ENCODE results near the gene SPACA7.

The SPACA7 gene

DNA sequence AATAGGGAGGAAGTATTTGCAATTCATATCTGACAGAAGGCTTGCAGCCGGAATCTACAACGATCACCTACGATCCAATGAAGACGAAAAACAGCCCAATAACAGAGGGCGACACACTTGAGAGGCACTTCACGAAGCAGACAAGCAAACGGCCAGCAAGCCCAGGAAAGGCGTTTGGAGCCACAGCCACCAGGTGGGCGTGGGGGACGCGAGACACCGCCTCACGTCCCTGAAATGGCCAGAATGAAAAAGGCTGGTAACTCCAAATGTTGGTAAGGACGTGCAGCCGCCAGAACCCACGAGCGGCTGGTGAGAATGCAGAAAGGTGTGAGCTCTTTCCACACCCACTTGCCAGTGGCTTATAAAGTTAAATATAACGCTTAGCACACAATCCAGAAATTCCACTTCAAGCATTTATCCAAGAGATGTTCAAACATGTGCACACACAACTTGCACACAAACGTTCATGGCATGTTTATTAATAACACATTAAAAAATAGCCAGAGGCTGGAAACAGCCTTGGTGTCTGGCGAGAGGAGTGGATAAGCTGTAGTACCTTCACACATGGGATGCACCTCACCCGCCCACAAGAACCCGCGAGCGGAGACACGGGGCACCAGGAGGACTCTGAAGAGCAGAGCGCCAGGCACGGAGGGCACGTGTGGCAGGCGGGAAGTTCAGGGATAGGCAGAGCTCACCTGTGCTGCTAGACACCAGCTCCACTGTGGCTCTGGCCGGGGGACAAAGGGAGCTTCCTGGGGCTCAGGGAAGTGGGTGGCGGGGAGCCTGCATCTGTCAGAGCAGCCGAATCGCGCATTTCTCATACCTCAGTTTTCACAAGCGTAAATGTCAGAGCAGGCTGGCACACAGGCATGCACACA is 89.3 kb downstream of the SPACA7 start:
- DNase-seq (ENCODE audit: low read depth), result no peak

- no peak for DNase-seq (ENCODE audit: low read depth)
Observed at GRCh38 chr13:112466132-112467058, 90.2 kb downstream of the SPACA7 start.

DNA sequence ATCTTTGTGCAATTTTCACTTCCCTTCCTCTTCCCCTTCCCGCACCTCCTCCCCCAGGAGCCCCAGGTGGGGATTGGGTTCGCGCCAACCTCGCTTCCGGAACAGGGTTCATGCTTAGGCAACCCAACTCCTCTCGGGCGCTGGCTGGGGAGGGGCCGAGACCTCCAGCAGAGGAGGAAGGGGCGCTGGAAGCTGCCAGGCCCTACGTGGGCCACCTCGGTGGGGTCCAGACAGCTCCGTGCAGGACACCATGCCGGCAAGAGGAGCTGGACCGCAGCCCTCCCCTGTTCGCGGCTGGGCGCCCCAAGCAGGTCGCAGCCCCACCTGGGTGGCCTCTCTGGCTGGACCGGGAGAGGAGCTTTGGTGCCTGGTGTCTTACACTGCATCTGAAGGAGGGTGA is 91.1 kb downstream of the SPACA7 start:
- DNase-seq (ENCODE audit: low read depth), result no peak

GRCh38 chr13:112468069-112468468 is 91.9 kb downstream of the SPACA7 start:
- no peak for DNase-seq (ENCODE audit: low read depth)

GRCh38 chr13:112469071-112469745 is 93.1 kb downstream of the SPACA7 start:
- no peak for DNase-seq (ENCODE audit: low read depth)

GRCh38 chr13:112473818-112474217 is 97.7 kb downstream of the SPACA7 start:
- no peak for DNase-seq (ENCODE audit: low read depth)

DNA sequence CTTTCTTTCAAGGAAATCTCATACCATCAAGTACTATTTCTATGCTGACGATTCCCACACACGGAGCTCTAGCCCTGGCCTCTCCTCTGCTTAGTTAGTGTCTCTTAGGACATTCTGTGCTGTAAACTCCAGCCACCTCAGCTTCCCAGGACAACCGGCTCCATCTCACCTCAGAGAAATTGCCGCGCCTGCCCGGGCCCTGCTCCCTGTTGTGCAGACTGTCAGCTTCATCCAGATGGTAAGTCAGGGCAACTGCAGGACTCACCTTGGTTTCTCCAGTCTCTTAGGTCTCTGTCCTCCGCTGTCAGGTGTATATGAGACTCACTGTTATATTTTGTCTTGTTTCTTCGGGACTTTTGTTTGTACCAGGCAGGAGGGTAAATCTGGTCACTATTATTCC is 98.7 kb downstream of the SPACA7 start:
- DNase-seq (ENCODE audit: low read depth), result no peak

- DNase-seq (ENCODE audit: low read depth), result no peak
Observed at GRCh38 chr13:112475889-112476288, 99.7 kb downstream of the SPACA7 start.

GRCh38 chr13:112477070-112477619 is 101.0 kb downstream of the SPACA7 start:
- no peak for DNase-seq (ENCODE audit: low read depth)

DNA sequence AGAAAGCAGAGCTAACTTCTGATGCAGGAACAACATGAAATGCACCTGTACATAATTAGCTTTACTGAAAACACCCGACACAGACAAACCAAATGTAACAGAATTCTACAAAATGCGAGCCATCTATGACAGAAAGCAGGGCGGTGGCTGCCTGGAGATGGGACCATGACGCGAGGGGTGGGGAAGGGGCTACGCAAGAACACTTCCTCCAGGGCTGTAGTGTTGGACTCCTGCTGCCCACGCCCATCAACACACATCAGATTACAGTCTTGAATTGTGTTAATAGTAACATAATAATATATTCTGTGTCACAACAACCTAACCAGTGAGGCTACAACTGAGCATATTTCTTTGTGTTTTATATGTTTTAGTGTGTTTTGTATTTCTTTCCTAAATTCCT is 103.2 kb downstream of the SPACA7 start:
- no peak for DNase-seq (ENCODE audit: low read depth)

DNA sequence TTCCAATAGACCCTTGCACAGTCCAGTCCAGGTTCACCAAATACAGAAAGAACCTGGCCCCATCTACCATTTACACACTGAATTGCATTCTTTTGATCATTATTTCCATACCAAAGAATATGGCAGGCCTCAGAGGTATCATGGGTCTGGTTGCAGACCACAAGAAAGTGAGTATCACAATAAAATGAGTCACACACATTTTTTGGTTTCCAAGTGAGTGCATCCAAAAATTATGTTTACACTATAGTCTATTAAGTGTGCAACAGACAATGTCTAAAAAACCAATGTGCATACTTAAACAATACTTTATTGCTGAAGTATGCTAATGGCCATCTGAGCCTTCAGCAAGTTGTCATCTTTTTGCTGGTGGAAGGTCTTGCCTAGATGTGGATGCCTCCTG is 105.3 kb downstream of the SPACA7 start:
- no peak for DNase-seq (ENCODE audit: low read depth)

GRCh38 chr13:112483299-112483698 is 107.1 kb downstream of the SPACA7 start:
- no peak for DNase-seq (ENCODE audit: low read depth)

All from HS-5 (cell line).